GM13976 (cell line): ENCODE data around the gene CACHD1.

Experiments
- DNase-seq: peaks from one replicate; pipeline ENCODE4 v3.0.0; 2012; ENCODE audit warnings: low spot score
- CTCF ChIP-seq: IDR thresholded peaks from 2 replicates; pipeline ENCODE4 v1.5.1; 2012; ENCODE audit warnings: borderline replicate concordance, mild to moderate bottlenecking; ENCODE audit not compliant: insufficient read depth; ENCODE audit errors: extremely low read depth, missing control alignments, control extremely low read depth
- in situ Hi-C: fragments of 300-500 bp; cut with MboI; formaldehyde crosslinking; loops from one replicate; pipeline ENCODE4 v1.12.0; 2022; ENCODE audit warnings: low sequenced_read_pairs, mixed read lengths, inconsistent platforms; ENCODE audit not compliant: unreplicated experiment

The CACHD1 gene

DNA sequence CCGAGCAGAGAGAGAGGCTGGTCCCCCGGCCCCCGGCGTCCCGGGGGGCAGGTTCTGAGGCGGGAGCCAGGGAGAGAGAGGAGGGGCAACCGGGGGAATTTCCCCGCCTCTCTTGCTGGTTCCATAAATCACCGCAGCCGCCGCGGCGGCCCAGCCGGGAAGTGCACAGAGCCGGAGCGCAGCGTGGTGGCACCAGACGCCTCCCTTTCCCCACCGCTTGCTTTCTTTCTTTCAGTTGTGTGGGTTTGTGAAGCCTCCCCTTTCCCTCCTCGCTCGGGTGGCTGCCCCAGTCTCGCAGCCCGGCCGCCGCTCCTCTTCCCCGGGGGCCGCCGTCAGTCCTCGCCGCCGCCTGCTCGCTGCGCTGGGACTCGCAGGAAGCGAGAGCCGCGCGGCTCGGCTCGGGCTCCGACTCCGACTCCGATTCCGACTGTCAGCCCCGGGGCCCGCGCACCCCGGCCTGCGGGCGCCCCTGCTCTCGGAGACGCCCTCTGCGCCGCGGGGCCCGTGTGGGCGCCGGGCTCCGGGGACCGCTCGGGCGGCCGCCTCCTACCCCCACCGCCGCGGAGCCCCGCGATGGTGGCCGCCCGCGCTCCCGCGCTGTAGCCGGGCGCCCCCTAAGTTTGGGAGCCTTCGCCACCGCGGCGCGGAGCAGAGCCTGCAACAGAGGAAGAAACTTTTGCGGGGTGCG is at the start of gene CACHD1:
TSS of gene CACHD1 (plus strand) at position 153 of the 688 bp plus-strand sequence. CDS start 616 bp downstream, outside the sequence.
- no peak for TF ChIP-seq CTCF
- in situ Hi-C loops, result no loop called here
- DNase-seq, result peak; percentile 78

GRCh38 chr1:64421377-64421776 is 48.6 kb upstream of the CACHD1 start:
- in situ Hi-C loops, result no loop called here
- TF ChIP-seq CTCF, result no peak
- DNase-seq, result no peak

DNA sequence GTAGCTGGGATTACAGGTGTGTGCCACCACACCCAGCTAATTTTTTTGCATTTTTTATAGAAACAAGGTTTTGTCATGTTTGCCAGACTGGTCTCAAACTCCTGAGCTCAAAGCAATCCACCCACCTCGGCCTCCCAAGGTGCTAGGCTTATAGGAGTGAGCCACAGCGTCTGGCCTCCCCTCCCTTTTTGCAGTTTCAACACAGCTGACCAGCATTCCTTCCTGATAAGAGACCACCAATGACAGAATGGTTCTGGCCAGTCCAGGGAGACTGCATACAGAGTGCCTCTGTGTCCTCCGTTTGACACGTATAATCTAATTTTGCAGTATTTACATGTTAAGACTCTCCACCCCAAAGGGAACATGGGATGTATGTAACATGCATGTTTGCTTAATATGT is 46.4 kb upstream of the CACHD1 start:
- TF ChIP-seq CTCF, result no peak
- DNase-seq, result no peak
- in situ Hi-C loops, result no loop called here

- no peak for TF ChIP-seq CTCF
- in situ Hi-C loops, result no loop called here
- no peak for DNase-seq
Observed at GRCh38 chr1:64424412-64424811, 45.5 kb upstream of the CACHD1 start.

GRCh38 chr1:64425521-64425920 is 44.4 kb upstream of the CACHD1 start:
- no peak for DNase-seq
- TF ChIP-seq CTCF, result no peak
- in situ Hi-C loops, result no loop called here

DNA sequence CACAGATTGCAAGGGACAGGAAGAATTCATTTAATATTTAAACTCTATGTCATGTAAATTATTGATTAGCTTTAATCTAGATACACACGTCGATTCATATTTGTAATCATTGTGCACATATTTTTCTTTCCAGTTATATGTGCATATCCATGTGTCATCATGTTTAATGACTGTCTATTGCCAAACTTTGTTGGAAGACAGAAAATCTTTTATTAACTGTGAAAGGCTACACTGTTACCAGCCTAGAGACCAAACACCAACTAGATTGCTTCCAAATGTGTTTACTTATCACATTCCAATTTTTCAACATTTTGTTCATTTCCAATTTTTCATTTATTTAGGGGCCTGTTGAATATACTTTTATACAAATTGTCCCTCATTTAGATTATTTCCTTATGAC is 43.2 kb upstream of the CACHD1 start:
- no peak for DNase-seq
- TF ChIP-seq CTCF, result no peak
- in situ Hi-C loops, result no loop called here
